Ovary (tissue), 3 donors: Measurements from ENCODE around the gene ADGRG1.

Experiments used
- EP300 ChIP-seq: sonication (generic); formaldehyde crosslinking; IDR thresholded peaks from one replicate; pipeline ENCODE4 v1.6.1; 2017; ENCODE audit warnings: antibody characterized with exemption
- POLR2A ChIP-seq: fragments of 450-650 bp; IDR thresholded peaks from one replicate; pipeline ENCODE4 v1.6.1; 2017; ENCODE audit warnings: antibody characterized with exemption, mild to moderate bottlenecking, moderate library complexity
- TF ChIP-seq, protein P1 (sequence below), 3 donors: fragments of 450-650 bp in 2 of 3; fragments of 200-600 bp in 1 of 3; IDR thresholded peaks; one replicate each; pipeline versions ENCODE4 v1.5.1 to v1.8.0; 2016 to 2022; ENCODE audit warnings: antibody characterized with exemption in 3 of 3, mild to moderate bottlenecking in 1 of 3
- donor health status: DM: no; HTN: no; CAD: no.

DNA sequence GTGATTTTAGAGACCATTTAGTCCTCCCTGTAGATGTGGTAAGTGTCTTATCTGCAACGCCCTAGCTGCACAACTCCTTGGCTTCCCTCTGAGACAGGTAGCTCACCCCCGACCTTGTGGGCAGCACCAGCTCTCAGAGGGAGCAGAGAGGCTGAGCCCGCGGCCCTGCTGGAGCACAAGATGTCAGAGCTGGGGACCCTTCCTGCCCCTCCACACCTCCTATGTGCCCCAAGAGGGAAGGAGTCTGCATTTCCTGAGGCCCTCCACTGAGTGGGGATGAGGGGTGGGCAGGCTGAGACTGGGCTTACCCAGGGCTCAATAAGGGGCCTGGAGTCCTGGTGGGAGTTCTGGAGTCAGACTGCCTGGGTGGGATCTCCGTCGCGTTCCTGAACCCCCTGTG is 12.2 kb upstream of the ADGRG1 start:
- TF ChIP-seq, protein P1, sequence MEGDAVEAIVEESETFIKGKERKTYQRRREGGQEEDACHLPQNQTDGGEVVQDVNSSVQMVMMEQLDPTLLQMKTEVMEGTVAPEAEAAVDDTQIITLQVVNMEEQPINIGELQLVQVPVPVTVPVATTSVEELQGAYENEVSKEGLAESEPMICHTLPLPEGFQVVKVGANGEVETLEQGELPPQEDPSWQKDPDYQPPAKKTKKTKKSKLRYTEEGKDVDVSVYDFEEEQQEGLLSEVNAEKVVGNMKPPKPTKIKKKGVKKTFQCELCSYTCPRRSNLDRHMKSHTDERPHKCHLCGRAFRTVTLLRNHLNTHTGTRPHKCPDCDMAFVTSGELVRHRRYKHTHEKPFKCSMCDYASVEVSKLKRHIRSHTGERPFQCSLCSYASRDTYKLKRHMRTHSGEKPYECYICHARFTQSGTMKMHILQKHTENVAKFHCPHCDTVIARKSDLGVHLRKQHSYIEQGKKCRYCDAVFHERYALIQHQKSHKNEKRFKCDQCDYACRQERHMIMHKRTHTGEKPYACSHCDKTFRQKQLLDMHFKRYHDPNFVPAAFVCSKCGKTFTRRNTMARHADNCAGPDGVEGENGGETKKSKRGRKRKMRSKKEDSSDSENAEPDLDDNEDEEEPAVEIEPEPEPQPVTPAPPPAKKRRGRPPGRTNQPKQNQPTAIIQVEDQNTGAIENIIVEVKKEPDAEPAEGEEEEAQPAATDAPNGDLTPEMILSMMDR (IDR thresholded peaks at IDR 0.05), result no peak
- TF ChIP-seq POLR2A (no peak), EP300 (no peak)
